Astrocyte of the spinal cord (primary cell): ENCODE results near the gene ZNF277.

Experiments
- DNase-seq: peaks from one replicate; pipeline ENCODE4 v3.0.0; 2011; ENCODE audit warnings: low read depth, low spot score
- H3K4me3 ChIP-seq: 2 replicates; pipeline ENCODE4 v1.5.1; 2011; ENCODE audit warnings: low read depth, mild to moderate bottlenecking, low read length, moderate library complexity
- in situ Hi-C: cut with HindIII; loops from 2 replicates; pipeline ENCODE4 v1.10.0; 2017; ENCODE audit warnings: low sequenced_read_pairs
- TF ChIP-seq, protein P1 (sequence below): IDR thresholded peaks from 2 replicates; pipeline ENCODE4 v1.5.1; 2012; ENCODE audit warnings: low read depth, mild to moderate bottlenecking, low read length, inconsistent platforms

The ZNF277 gene, protein sequence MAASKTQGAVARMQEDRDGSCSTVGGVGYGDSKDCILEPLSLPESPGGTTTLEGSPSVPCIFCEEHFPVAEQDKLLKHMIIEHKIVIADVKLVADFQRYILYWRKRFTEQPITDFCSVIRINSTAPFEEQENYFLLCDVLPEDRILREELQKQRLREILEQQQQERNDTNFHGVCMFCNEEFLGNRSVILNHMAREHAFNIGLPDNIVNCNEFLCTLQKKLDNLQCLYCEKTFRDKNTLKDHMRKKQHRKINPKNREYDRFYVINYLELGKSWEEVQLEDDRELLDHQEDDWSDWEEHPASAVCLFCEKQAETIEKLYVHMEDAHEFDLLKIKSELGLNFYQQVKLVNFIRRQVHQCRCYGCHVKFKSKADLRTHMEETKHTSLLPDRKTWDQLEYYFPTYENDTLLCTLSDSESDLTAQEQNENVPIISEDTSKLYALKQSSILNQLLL

GRCh38 chr7:112206238-112206990 lies at the start of gene ZNF277, which contains the start of gene DOCK4:
Gene ZNF277, plus strand, starts transcription at chr7:112206695. Its CDS starts 22 bp downstream, at chr7:112206717.
Gene DOCK4, minus strand, starts transcription at chr7:112206399. Its CDS starts 261 bp downstream, at chr7:112206138.
- peak; percentile 100 for DNase-seq
- TF ChIP-seq, protein P1, sequence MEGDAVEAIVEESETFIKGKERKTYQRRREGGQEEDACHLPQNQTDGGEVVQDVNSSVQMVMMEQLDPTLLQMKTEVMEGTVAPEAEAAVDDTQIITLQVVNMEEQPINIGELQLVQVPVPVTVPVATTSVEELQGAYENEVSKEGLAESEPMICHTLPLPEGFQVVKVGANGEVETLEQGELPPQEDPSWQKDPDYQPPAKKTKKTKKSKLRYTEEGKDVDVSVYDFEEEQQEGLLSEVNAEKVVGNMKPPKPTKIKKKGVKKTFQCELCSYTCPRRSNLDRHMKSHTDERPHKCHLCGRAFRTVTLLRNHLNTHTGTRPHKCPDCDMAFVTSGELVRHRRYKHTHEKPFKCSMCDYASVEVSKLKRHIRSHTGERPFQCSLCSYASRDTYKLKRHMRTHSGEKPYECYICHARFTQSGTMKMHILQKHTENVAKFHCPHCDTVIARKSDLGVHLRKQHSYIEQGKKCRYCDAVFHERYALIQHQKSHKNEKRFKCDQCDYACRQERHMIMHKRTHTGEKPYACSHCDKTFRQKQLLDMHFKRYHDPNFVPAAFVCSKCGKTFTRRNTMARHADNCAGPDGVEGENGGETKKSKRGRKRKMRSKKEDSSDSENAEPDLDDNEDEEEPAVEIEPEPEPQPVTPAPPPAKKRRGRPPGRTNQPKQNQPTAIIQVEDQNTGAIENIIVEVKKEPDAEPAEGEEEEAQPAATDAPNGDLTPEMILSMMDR, result no peak
- peak within 1 kb of the TSS; percentile 99 for H3K4me3 ChIP-seq
- in situ Hi-C loops, result no loop called here

DNA sequence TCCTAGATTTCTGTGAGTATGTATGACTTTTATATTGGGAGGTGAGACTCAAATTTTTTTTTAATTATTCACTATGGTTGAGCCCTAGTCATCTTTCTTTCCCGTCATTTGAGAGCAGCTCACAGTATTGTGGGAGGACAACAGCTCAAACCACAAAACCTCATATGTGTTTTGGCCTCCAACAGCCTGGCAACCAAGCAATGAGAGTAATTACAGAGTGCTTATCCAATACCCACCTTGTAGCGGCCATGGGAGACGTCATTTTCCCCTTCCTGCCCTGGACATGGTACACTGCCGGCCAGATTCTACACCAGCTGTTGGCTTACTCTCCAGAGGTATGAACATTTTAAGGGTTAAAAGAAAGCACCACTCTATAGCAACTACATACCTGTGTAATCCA lies 49.4 kb upstream of the ZNF277 start:
- in situ Hi-C loops, result no loop called here
- peak; percentile 93 for DNase-seq
- TF ChIP-seq, protein P1, result no peak
- H3K4me3 ChIP-seq, result no peak overlapping the region

DNA sequence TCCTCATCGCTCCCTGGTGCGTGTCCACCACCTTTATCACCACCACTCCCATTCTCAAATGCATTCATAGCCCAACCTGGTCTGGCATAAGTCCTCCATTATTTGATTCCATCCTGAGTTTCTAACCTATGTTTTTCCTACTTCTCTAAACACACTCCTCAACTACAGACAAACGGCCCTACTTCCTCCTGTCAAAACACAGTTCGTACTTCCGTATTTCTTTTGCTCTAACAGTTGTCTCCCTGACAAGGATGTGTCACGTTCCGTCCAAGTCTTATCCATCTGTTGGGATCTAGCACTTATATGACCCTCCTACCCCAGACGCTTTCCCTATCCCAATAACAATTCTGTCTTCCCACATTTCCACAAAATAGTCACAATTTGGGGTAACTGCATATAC lies 47.1 kb upstream of the ZNF277 start:
- no peak for DNase-seq
- in situ Hi-C loops, result no loop called here
- no peak overlapping the region for H3K4me3 ChIP-seq
- TF ChIP-seq, protein P1, result no peak

DNA sequence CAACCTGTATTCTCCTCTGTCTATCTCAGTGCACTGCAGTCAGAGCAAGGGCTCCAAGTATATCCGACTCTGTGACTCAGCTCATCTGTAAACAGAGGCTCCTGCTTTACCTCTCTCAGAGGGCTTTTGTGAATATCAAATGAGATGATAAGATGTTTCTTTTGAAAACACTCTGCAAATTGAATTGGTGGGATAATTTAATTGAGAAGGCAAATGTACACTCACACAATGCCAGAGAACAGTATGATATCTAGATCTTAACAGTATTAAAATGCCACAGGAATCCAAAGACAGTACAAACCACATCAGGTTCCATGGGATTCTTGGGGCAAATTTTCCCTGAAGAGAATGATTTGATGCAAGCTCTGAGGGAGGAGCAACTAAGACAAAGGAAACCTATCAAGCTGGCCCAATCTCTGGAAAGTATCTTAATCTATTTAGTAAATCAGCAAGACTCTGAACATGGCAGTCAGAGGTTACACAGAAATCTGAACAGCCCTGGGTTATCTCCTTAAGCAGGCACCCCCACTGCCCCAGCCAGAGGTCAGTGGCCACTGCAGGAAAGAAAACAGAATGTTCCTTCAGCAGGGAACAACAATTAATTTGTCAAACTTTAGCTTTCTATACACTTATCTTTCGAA lies 46.2 kb upstream of the ZNF277 start:
- H3K4me3 ChIP-seq, result no peak overlapping the region
- peak; percentile 52 for DNase-seq
- in situ Hi-C loops, result no loop called here

GRCh38 chr7:112160771-112161150 lies 45.7 kb upstream of the ZNF277 start:
- no peak overlapping the region for H3K4me3 ChIP-seq
- TF ChIP-seq, protein P1, result no peak
- peak; percentile 20 for DNase-seq
- in situ Hi-C loops, result no loop called here

More for the DNA sequence above, 46.2 kb upstream of the ZNF277 start:
- TF ChIP-seq, protein P1, result no peak
